GM12801 (cell line): ENCODE results near the gene GNAI2.

Experiments
- CTCF ChIP-seq: IDR thresholded peaks from one replicate; pipeline ENCODE4 v1.5.1; 2011; ENCODE audit warnings: control low read depth; ENCODE audit not compliant: insufficient read length; ENCODE audit errors: extremely low read depth

The GNAI2 gene

GRCh38 chr3:50245251-50245745, 9.3 kb downstream of the GNAI2 start:
- no peak for TF ChIP-seq CTCF

GRCh38 chr3:50245831-50246516, 10.0 kb downstream of the GNAI2 start:
- TF ChIP-seq CTCF = peak; percentile 42

GRCh38 chr3:50246517-50246954, 10.5 kb downstream of the GNAI2 start:
- no peak for TF ChIP-seq CTCF

- no peak for TF ChIP-seq CTCF
Observed at GRCh38 chr3:50248387-50248786, 12.4 kb downstream of the GNAI2 start.

- TF ChIP-seq CTCF = no peak
Observed at GRCh38 chr3:50249457-50249856, 13.5 kb downstream of the GNAI2 start.

GRCh38 chr3:50250514-50250913, 14.5 kb downstream of the GNAI2 start:
- no peak for TF ChIP-seq CTCF

GRCh38 chr3:50251220-50251619, 15.2 kb downstream of the GNAI2 start:
- no peak for TF ChIP-seq CTCF
